Astrocyte (in vitro differentiated cells and primary cell): ENCODE results near the gene TTLL8. TPM values are rescaled to one million over a fixed set of nuclear protein-coding genes. Genes with fewer than 3 reads are reported as not detected.
"Not testable (repeated sequence)": the region's sequence is repeated elsewhere in the genome, so short reads cannot be mapped to it uniquely, and the experiment has no call there.

Experiments used
- DNase-seq: peaks from one replicate; pipeline ENCODE4 v3.0.0-alpha.2; 2010; ENCODE audit warnings: low read depth
- FAIRE-seq: peaks from 2 replicates; lab custom pipeline; 2011; peaks lifted over from hg19 to GRCh38; lab: Jason Lieb, UNC
- H2AFZ ChIP-seq: 2 replicates; pipeline ENCODE4 v1.6.0; 2012; ENCODE audit warnings: low read depth, low read length, inconsistent platforms
- H3K27ac ChIP-seq: 2 replicates; pipeline ENCODE4 v1.5.1; 2011; ENCODE audit warnings: low read depth, low read length, inconsistent platforms
- H3K27me3 ChIP-seq: 2 replicates; pipeline ENCODE4 v1.6.0; 2011; ENCODE audit warnings: low read length, inconsistent platforms; ENCODE audit not compliant: insufficient read depth
- H3K36me3 ChIP-seq: 2 replicates; pipeline ENCODE4 v1.5.1; 2011; ENCODE audit warnings: low read length, inconsistent platforms; ENCODE audit not compliant: insufficient read depth
- H3K4me1 ChIP-seq: 2 replicates; pipeline ENCODE4 v1.5.1; 2011; ENCODE audit warnings: low read length, inconsistent platforms; ENCODE audit not compliant: insufficient read depth
- H3K4me2 ChIP-seq: 2 replicates; pipeline ENCODE4 v1.6.0; 2012; ENCODE audit warnings: low read length, inconsistent platforms
- H3K4me3 ChIP-seq: 2 replicates; pipeline ENCODE4 v1.5.1; 2011; ENCODE audit warnings: low read depth, mild to moderate bottlenecking, low read length, inconsistent platforms; ENCODE audit not compliant: insufficient read depth
- H3K79me2 ChIP-seq: 2 replicates; pipeline ENCODE4 v1.6.0; 2012; ENCODE audit warnings: mild to moderate bottlenecking, low read length, inconsistent platforms; ENCODE audit not compliant: insufficient read depth
- H3K9ac ChIP-seq: 2 replicates; pipeline ENCODE4 v1.6.0; 2012; ENCODE audit warnings: mild to moderate bottlenecking, low read length, inconsistent platforms
- H3K9me3 ChIP-seq: 2 replicates; pipeline ENCODE4 v1.5.1; 2012; ENCODE audit warnings: low read depth, mild to moderate bottlenecking, low read length, inconsistent platforms; ENCODE audit not compliant: insufficient read depth
- H4K20me1 ChIP-seq: 2 replicates; pipeline ENCODE4 v1.6.0; 2012; ENCODE audit warnings: low read length, inconsistent platforms; ENCODE audit not compliant: insufficient read depth
- H3K27ac Mint-ChIP-seq: one replicate; pipeline ENCODE4 v1.8.0; 2021; ENCODE audit warnings: mild to moderate bottlenecking, mixed read lengths; ENCODE audit not compliant: unreplicated experiment
- H3K27me3 Mint-ChIP-seq: one replicate; pipeline ENCODE4 v1.8.0; 2021; ENCODE audit warnings: low read depth, mixed read lengths; ENCODE audit not compliant: unreplicated experiment
- H3K36me3 Mint-ChIP-seq: one replicate; pipeline ENCODE4 v1.8.0; 2021; ENCODE audit warnings: low read depth, mixed read lengths; ENCODE audit not compliant: unreplicated experiment
- H3K4me1 Mint-ChIP-seq: one replicate; pipeline ENCODE4 v1.8.0; 2021; ENCODE audit warnings: low read depth, mixed read lengths; ENCODE audit not compliant: unreplicated experiment
- H3K4me3 Mint-ChIP-seq: one replicate; pipeline ENCODE4 v1.8.0; 2021; ENCODE audit warnings: mild to moderate bottlenecking, moderate library complexity, mixed read lengths; ENCODE audit not compliant: unreplicated experiment
- H3K9me3 Mint-ChIP-seq: one replicate; pipeline ENCODE4 v1.8.0; 2021; ENCODE audit warnings: mild to moderate bottlenecking, mixed read lengths; ENCODE audit not compliant: unreplicated experiment
- CTCF ChIP-seq: IDR thresholded peaks from 2 replicates; pipeline ENCODE4 v1.5.1; 2011; ENCODE audit warnings: low read depth, mild to moderate bottlenecking, inconsistent platforms, low read length, moderate library complexity; ENCODE audit not compliant: insufficient read depth
- EZH2 ChIP-seq: IDR thresholded peaks from 2 replicates; pipeline ENCODE4 v1.6.1; 2012; ENCODE audit warnings: mild to moderate bottlenecking, low read length, inconsistent platforms; ENCODE audit not compliant: insufficient read depth
- total RNA-seq: library from RNA; stranded (reverse); gene quantifications from 2 replicates; pipeline ENCODE4 v1.2.1, GENCODE V29; 2021

The TTLL8 gene
- total RNA-seq, 1 donor from 2014 or later = not detected

- Mint-ChIP-seq H3K36me3 (no peaks in the 10 kb centered on the region), H3K9me3 (peaks cover 13% of the 10 kb centered on the region), H3K27me3 (peaks cover 11% of the 10 kb centered on the region), H3K27ac (no peak overlapping the region), H3K4me1 (peaks cover 7% of the 10 kb centered on the region), H3K4me3 (no peak overlapping the region)
- Histone ChIP-seq H3K4me1 (peaks cover 4% of the 10 kb centered on the region), H3K4me2 (no peak overlapping the region), H3K27me3 (peaks cover 7% of the 10 kb centered on the region), H3K36me3 (no peaks in the 10 kb centered on the region), H3K9ac (no peak overlapping the region), H3K9me3 (no peaks in the 10 kb centered on the region), H3K79me2 (no peaks in the 10 kb centered on the region), H3K4me3 (no peak overlapping the region), H3K27ac (no peak overlapping the region), H2AFZ (no peak overlapping the region), H4K20me1 (no peaks in the 10 kb centered on the region)
- no peak for FAIRE-seq
- DNase-seq = no peak
- TF ChIP-seq EZH2 = no peak
- no peak for TF ChIP-seq CTCF
Measured at GRCh38 chr22:50089231-50089630, 31.1 kb upstream of the TTLL8 start.

GRCh38 chr22:50088096-50088495, 30.0 kb upstream of the TTLL8 start:
- Histone ChIP-seq H3K36me3 (no peaks in the 10 kb centered on the region), H3K4me3 (no peak overlapping the region), H3K4me2 (no peak overlapping the region), H3K4me1 (peaks cover 4% of the 10 kb centered on the region), H2AFZ (no peak overlapping the region), H3K27me3 (peaks cover 2% of the 10 kb centered on the region), H3K9me3 (no peaks in the 10 kb centered on the region), H3K9ac (no peak overlapping the region), H3K79me2 (no peaks in the 10 kb centered on the region), H3K27ac (no peak overlapping the region), H4K20me1 (no peaks in the 10 kb centered on the region)
- peaks cover 7% of the 10 kb centered on the region for H3K4me1 Mint-ChIP-seq
- no peak for FAIRE-seq
- no peak for DNase-seq
- H3K4me3 Mint-ChIP-seq = no peak overlapping the region
- TF ChIP-seq CTCF = no peak
- TF ChIP-seq EZH2 = no peak
- H3K9me3 Mint-ChIP-seq = peaks cover 13% of the 10 kb centered on the region
- no peak overlapping the region for H3K27ac Mint-ChIP-seq
- peaks cover 12% of the 10 kb centered on the region for H3K27me3 Mint-ChIP-seq
- H3K36me3 Mint-ChIP-seq = no peaks in the 10 kb centered on the region

GRCh38 chr22:50087646-50088045, 29.5 kb upstream of the TTLL8 start:
- Histone ChIP-seq H3K4me3 (no peak overlapping the region), H3K27me3 (peaks cover 3% of the 10 kb centered on the region), H3K36me3 (no peaks in the 10 kb centered on the region), H3K9me3 (no peaks in the 10 kb centered on the region), H3K4me2 (no peak overlapping the region), H3K9ac (no peak overlapping the region), H2AFZ (no peak overlapping the region), H3K27ac (no peak overlapping the region), H3K4me1 (peaks cover 4% of the 10 kb centered on the region), H4K20me1 (no peaks in the 10 kb centered on the region), H3K79me2 (no peaks in the 10 kb centered on the region)
- Mint-ChIP-seq H3K4me3 (no peak overlapping the region), H3K27ac (no peak overlapping the region), H3K36me3 (no peaks in the 10 kb centered on the region), H3K4me1 (peaks cover 7% of the 10 kb centered on the region), H3K27me3 (peaks cover 15% of the 10 kb centered on the region), H3K9me3 (peaks cover 13% of the 10 kb centered on the region)
- DNase-seq = no peak
- no peak for FAIRE-seq
- TF ChIP-seq EZH2 (no peak), CTCF (no peak)

- H3K4me3 ChIP-seq, H3K36me3 ChIP-seq, H3K4me1 ChIP-seq, H3K36me3 Mint-ChIP-seq, H3K4me2 ChIP-seq, H4K20me1 ChIP-seq, H3K27ac Mint-ChIP-seq, H3K9me3 ChIP-seq, H3K9ac ChIP-seq, H3K79me2 ChIP-seq, DNase-seq, H3K27ac ChIP-seq, H3K27me3 ChIP-seq, H2AFZ ChIP-seq, H3K4me1 Mint-ChIP-seq, FAIRE-seq, H3K4me3 Mint-ChIP-seq: not testable (repeated sequence)
- peaks cover 12% of the 10 kb centered on the region for H3K27me3 Mint-ChIP-seq
- H3K9me3 Mint-ChIP-seq = peaks cover 13% of the 10 kb centered on the region
Measured at GRCh38 chr22:50086975-50087374, 28.9 kb upstream of the TTLL8 start.
